ENCODE measurements around the gene SCRN1.

The SCRN1 gene

DNA sequence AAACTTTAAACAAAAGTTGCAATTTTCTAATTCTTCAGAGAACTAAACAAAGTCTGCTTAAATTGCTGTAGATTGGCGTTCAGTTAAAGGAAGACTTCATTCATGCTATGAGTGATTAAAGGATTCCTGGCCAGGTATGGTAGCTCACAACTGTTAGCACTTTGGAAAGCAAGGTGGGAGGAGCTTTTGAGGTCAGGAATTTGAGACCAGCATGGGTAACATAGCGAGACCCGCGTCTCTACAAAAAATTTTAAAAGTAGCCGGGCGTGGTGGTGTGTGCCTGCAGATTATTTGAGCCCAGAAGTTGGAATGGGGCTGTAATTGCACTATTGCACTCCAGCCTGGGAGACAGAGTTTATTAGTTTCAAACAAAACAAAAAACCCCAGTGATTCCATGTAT is 13.5 kb upstream of the SCRN1 start:
- no peak for DNase-seq (ENCODE audit: low read depth in 2 of 2)

- DNase-seq (ENCODE audit: low read depth in 2 of 2) = no peak
Observed at GRCh38 chr7:30001998-30002397, 12.4 kb upstream of the SCRN1 start.

DNA sequence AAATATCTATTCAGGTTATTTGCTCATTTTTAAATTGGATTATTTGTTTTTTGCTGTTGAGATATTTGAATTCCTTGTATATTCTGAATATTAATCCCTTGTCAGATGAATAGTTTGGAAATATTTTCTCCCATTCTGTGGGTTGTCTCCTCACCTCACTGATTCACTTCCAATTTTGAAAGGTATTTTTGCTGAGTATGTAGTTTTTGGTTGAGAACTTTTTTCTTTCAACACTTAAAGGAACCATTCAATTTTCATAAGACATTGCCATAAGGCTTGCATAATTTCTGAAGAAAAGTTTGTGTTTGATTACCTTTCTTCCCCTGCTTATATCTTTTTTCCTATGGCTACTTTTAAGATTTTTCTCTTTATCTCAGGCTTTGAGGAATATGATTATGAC is 8.9 kb upstream of the SCRN1 start:
- no peak for DNase-seq (ENCODE audit: low read depth in 2 of 2)

GRCh38 chr7:29996321-29996720 is 6.7 kb upstream of the SCRN1 start:
- DNase-seq (ENCODE audit: low read depth in 2 of 2) = no peak

DNA sequence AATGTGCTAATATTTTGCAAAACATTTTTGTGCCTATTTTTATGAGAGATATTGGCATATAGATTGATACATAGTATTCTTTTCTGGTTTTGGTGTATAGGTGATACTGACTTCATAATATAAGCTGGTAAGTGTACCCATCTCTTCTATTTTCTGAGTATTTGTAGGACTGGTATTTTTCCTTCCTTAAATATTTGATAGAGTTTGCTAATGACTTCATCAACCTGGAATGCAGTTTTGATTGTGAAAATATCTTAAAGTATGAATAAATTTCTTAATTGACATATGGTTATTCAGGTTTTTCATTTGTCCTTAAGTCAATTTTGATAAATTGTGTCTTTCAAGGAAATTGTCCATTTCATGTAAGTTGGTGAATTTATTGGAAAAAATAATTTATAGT is 6.1 kb upstream of the SCRN1 start:
- no peak for DNase-seq (ENCODE audit: low read depth in 2 of 2)

- no peak for DNase-seq (ENCODE audit: low read depth in 2 of 2)
Observed at GRCh38 chr7:29993140-29993539, 3.5 kb upstream of the SCRN1 start.

DNA sequence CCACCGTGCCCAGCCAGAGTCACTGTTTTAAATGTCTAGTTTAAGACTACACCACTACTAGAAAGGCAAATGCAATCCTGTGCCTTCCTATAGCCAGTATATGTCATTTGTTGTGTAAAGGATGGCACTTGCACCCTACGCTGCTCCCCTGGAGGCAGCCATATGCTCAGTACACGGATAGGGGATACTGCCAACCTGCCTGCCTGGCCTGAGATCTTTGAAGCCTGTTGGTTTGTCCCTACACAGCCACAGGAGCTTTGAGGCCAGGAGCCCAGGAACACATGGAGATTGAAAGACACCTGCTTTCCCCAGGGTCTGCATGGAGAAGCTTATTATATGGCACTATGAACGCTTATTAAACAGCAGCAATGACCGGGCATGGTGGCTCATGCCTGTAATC is 2.3 kb upstream of the SCRN1 start:
- no peak for DNase-seq (ENCODE audit: low read depth in 2 of 2)

- DNase-seq (ENCODE audit: low read depth in 2 of 2) = no peak
Observed at GRCh38 chr7:29990931-29991330, 1.3 kb upstream of the SCRN1 start.

DNA sequence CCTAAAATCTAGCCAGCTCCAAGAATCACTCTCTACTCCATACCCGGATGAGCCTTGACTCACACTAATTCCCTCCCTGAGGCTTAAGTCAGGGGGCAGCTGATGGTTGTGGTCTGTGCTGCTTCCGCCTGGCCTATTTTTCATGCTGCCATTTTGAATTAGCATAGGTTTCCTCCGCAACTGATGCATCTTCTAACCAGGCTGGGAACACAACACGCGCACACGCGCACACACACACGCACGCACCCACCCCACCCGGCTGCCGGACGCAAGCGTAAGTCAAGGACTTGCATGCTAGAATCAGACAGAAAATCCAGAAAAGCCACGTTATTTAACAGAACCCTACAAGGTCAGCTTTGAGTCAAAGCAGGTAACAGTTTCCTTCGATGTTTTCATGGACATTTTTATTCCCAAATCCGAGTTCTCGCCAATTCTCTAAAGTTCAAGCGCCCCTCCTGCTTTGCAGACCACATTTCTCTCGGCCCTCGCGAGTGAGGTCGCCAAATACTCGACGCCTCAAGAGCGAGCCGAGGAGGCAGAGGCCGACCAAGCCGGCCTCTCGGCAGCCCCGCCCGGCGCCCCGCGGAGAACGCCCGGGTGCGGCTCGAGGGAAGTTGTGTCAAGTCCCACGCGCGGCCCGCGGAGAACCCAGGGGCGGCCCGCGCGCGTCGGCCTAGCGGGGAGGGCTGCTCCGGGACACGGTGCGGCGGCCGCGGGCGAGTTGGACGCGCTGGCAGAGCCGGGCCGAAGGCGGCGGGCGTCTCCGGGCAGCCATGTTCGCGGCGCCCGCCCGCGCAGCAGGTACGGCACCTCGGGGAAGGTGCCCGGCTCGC is 961 bp downstream of the SCRN1 start:
- DNase-seq (ENCODE audit: low read depth in 2 of 2) = peak in 1 of 2 donors; percentile 1

DNA sequence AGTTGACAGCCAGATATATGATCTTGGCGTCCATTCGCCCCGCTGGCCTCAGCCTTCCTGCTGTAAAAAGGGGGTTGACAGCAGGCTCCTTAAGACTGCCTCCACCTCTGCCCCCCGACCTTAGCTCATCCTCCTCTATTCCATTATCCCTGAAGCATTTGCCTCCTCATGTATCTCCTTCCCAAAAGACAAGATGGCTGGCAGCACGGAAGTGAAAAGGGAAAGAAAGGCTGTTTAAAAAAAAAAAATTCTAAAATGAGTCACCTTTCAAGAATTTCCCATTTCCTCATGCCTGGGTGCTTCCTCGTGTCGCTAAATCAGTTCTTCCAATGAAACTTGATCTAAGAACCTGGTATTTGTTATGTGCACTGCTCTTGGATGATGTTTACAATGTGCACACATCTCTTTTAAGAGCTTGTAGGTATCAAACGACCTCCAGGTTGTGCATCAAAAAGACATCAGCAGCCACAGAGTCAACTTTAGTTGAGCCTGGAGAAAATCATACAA is 1.7 kb downstream of the SCRN1 start:
- DNase-seq (ENCODE audit: low read depth in 2 of 2) = no peak

- DNase-seq (ENCODE audit: low read depth in 2 of 2) = no peak
Observed at GRCh38 chr7:29987083-29987482, 2.5 kb downstream of the SCRN1 start.

- no peak for DNase-seq (ENCODE audit: low read depth in 2 of 2)
Observed at GRCh38 chr7:29980151-29980550, 9.4 kb downstream of the SCRN1 start.

DNA sequence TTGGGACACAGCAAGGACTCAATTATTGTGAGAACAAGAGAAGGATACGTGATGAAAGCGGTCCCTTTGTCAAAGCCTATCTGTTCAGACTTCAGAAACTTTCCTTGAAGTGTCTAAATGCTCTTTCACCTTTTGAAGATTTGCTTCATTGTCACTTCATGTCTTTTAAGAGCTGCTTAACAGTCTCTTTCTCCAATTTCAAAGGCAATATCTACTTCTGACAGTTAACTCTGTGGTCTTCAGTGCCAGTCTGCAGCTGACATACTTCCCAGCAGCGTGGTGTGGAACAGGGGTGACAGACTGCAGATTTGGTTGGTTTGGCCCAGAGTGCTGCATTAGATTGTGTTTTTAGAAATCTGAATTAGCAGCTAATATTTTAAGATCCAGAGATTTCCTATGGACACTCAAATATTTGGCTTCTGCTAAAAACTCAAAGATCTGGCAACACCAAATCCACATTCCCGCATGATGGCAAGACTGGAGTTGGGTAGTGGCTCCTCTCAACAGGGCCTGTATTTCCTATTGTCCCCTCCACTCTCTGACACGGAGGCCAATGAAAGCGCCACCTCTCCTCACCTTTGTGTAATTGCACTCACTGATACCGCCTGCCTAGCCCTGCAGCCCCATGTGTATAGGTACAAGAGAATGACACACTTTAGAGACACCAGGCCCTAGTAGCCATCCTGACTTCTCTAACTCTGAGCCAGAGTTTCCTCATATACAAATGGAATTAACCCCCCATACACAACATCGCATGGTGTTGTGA is 11.5 kb downstream of the SCRN1 start:
- no peak for DNase-seq (ENCODE audit: low read depth in 2 of 2)

DNA sequence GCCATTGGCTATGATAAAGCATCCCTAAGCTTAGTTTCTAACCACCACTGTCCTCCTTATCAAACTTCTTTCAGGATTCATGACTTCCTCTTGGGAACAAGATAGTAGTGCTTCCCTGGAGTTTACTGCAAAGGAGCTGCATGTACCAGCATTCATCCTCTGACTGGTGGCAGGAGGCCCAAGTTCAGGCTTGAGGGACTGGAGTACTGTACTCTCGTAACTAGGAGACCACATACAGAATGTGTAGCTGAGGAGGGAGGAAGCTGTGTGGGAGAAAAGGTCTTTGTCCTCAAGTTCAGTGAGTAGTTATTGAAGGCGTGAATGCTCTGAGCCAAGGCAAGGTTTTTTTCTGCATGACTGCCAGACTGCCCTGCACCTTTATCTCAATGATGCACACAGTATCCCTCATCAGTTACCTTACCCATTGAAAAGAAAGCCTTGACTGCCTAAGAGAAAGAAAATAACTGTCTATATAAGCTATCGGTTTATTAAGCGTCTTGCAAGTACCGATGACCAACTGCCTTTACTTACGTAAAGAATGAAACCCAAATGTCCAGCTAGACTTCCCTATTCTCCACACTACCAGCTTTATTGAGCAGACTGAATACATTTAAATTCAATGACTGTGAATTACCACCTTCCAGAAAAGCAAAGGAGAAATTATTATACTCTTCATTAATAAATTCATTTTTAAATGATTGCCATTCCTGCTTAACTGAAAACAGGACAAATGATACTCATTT is 12.8 kb downstream of the SCRN1 start:
- DNase-seq (ENCODE audit: low read depth in 2 of 2) = no peak

DNA sequence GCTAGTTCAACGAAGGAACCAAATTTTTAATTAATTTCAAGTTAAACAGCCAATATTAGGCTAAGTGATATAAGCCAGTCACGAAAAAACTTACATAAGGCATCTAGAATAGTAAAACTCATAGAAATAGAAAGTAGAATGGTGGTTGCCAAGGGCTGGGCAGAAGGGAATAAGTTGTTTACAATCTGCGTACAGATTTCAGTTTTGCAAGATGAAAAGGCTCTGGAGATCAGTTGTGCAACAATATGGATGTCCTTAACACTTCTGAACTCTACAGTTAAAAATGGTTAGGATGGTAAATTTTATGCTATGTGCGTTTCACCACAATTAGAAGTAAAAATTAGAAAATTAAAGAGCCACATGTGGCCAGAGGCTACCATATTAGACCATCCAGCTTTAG is 13.3 kb downstream of the SCRN1 start:
- DNase-seq (ENCODE audit: low read depth in 2 of 2) = no peak

DNA sequence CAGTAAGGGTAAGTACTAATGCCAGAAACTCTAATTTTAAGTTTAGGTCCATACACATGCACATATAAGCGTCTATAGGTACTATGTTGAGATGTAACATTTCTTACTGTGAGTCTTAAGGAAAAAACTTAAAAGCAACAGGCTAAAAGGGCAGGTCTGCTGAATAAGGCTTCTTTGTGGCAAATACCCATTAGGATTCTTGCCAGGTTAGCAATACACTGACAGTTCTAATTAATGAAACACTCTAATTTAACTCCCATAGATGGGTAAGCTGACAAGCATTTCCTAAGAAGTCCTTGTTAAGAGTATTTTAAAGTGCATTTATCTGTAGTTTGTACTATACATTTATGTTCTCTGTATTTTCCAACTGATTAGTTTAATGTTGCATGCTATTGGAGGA is 14.0 kb downstream of the SCRN1 start:
- no peak for DNase-seq (ENCODE audit: low read depth in 2 of 2)

DNA sequence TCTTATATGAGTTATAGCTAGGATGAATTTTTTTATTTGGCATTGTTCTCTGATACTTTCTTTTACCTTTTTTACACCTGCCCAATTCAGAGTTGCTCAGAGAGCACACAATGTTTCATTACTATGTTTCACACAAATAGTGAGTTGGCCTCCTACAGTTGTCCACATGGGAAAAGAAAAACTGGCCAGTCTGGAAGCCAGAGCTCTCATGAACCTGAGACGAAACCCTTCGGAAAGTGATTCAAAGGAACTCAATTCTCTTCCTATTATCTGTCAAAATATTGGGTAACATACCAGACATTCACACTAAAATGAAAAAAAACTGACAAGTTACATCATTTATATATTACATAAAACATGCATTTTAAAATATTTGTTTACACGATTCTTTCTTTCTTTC is 15.3 kb downstream of the SCRN1 start:
- no peak for DNase-seq (ENCODE audit: low read depth in 2 of 2)

DNA sequence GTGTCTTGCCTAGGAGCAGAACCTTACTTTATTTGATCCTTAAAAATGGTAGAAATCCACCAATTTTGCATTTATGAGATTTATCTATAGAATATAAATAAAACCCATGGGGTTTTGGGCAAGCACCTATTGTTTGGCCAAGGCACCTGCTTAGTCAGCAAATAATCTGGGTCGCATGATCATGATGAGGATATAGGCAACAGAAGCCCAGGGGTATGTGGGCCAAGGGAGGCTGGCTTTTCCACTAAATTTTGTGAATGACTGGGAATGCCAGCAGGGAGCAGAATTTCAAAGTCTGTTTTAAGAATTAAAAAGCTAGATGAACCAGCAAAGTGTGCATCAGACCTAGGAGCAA is 17.3 kb downstream of the SCRN1 start:
- no peak for DNase-seq (ENCODE audit: low read depth in 2 of 2)

DNA sequence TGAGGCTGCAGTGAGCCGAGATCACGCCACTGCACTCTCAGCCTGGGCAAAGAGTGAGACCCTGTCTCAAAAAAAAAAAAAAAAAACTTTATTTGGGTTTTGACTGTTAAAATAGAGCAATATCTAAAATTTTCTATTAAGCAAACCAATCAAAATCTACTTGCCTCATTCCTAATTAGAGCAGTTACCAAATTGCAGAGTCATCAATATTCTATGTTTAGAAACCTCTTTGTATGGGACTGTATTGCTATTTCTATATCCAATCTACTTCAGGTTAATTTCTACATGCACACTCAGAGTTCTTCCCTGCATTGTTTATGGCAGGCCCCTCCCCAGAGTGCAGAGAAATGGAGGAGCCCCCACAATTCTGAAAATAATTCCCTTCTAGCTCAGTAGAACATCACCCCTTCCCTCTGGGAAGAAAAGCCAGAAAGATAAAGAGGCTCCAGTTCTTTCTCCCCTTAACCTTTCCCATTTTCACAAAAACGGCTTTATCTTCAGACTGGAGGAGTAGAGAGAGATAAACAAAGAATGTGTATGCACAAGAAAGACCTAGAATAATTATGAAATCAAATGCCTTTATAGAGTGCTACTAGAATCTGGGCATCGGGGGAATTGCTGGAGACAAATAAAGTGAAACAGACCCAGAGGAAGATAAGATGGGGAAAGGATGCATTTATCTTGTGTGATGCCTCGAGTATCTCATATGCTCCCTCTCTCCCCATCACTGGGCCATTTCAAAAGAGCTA is 17.9 kb downstream of the SCRN1 start:
- DNase-seq (ENCODE audit: low read depth in 2 of 2) = no peak

DNA sequence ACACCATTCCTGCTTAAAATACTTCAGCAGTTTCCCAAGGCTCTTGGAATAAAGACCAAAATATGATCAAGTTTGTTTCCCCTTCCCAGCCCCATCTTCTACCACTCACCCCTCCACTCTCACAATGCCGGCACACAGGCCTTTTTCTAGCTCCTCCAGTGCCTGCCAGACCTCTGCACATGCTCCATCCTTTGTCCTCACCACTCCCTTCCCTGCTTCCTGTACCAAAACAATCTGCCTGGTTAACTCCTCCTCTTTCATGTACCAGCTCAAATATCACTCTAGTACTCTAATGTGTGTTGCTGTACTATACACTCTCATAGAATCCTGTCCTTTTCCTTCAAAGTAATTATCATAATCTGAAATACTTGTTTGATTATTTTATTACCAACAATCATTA is 19.4 kb downstream of the SCRN1 start:
- DNase-seq (ENCODE audit: low read depth in 2 of 2) = no peak

DNA sequence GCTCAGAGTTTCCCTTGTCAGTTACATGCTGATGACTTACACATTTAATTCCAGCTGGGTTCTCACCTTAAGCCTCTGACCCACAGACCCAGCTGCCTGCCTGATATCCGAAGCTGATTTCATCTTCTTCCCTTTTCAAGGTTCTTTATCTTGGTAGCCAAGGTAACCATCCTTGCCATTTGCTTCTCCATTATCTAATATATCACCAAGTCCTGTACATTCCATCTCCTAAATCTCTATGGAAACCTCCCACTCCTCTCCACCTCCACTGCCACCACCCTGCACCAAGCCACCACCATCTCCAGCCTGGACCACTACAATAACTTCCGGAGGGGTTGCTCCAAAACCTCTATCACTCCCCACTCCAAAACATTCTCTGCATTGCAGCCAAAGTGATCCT is 19.9 kb downstream of the SCRN1 start:
- DNase-seq (ENCODE audit: low read depth in 2 of 2) = no peak

Measured in stimulated activated CD4-positive, alpha-beta T cell treated with anti-CD3 and anti-CD28 coated beads, Interleukin-1b, Interleukin-23, amount 100 ng/mL, for 1 hour (primary cell).